Tibial nerve (tissue), 4 donors: ENCODE data around the gene PAEP. TPM values are rescaled to one million over a fixed set of nuclear protein-coding genes. Genes with fewer than 3 reads are reported as not detected.

Source experiments
- DNase-seq, 2 donors: peaks; one replicate each; pipeline ENCODE4 v3.0.0-alpha.2; 2019; ENCODE audit warnings: low spot score in 2 of 2
- H3K27ac ChIP-seq, 4 donors: fragments of 200-600 bp; sonication (generic) in 3 of 4; one replicate each; pipeline ENCODE4 v1.5.1; 2017 to 2019; ENCODE audit warnings: mild to moderate bottlenecking in 1 of 4
- H3K27me3 ChIP-seq, 2 donors: fragments of 200-600 bp; sonication (generic) in 1 of 2; one replicate each; pipeline versions ENCODE4 v1.5.1 to v1.6.0; 2017 to 2019
- H3K36me3 ChIP-seq, 3 donors: fragments of 200-600 bp; sonication (generic); one replicate each; pipeline ENCODE4 v1.5.1; 2018 to 2019
- H3K4me1 ChIP-seq, 4 donors: fragments of 200-600 bp; sonication (generic) in 3 of 4; one replicate each; pipeline ENCODE4 v1.5.1; 2017 to 2019
- H3K4me3 ChIP-seq, 4 donors: fragments of 200-600 bp; sonication (generic) in 3 of 4; one replicate each; pipeline ENCODE4 v1.5.1; 2017 to 2019; ENCODE audit warnings: mild to moderate bottlenecking in 1 of 4, moderate library complexity in 1 of 4
- H3K9me3 ChIP-seq, 4 donors: fragments of 200-600 bp; sonication (generic) in 3 of 4; one replicate each; pipeline ENCODE4 v1.5.1; 2017 to 2019
- CTCF ChIP-seq, 5 experiments: fragments of 200-600 bp in 3 of 5; fragments of 450-650 bp in 2 of 5; sonication (generic) in 3 of 5; IDR thresholded peaks; one replicate each; pipeline ENCODE4 v1.5.1; 2016 to 2019; ENCODE audit warnings: antibody characterized with exemption in 5 of 5, mild to moderate bottlenecking in 3 of 5, moderate library complexity in 2 of 5
- EP300 ChIP-seq, 2 donors: sonication (generic); formaldehyde crosslinking; IDR thresholded peaks; one replicate each; pipeline ENCODE4 v1.6.1; 2017; ENCODE audit warnings: antibody characterized with exemption in 2 of 2, mild to moderate bottlenecking in 1 of 2
- POLR2A ChIP-seq, 2 donors: fragments of 450-650 bp; IDR thresholded peaks; one replicate each; pipeline ENCODE4 v1.6.1; 2017; ENCODE audit warnings: antibody characterized with exemption in 2 of 2, mild to moderate bottlenecking in 2 of 2, moderate library complexity in 2 of 2
- WGBS, 2 donors: methylation state at CpG; one replicate each; pipeline ENCODE4 v1.1.5; 2018; 5-methylcytosine and 5-hydroxymethylcytosine counted together
- total RNA-seq, 4 donors: library from RNA; depleted of rRNA; stranded (reverse); fragments of >200 nt; gene quantifications; one replicate each; pipeline ENCODE4 v1.1.0, GENCODE V29; 2016

Gene PAEP
- total RNA-seq, 4 donors from 2014 or later = not detected

DNA sequence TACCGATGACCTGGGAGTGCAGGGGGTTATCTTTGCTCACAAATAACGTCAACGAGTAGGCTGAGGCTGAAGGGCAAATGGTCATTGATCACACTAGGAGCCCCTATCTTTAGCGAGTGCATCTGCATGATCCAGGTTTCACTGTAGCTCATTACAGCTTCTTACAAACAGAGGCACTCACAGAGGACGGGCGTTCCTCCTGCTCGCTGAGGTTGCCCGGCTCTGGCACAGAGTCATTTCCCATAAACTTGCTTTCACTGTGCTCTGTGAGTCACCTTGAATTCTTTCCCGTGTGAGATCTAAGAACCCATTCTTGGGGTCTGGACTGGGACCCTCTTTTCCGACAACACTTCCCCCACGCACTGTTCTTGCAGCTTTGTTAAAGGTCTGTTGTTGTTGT, 1.9 kb upstream of the PAEP start:
- Histone ChIP-seq H3K9me3 (peaks cover 0 to 44% (median 0%) of the 10 kb centered on the region in 4 donors), H3K4me1 (no peaks in the 10 kb centered on the region), H3K27ac (no peak overlapping the region), H3K27me3 (no peaks in the 10 kb centered on the region), H3K4me3 (no peak overlapping the region), H3K36me3 (no peaks in the 10 kb centered on the region)
- no peak for DNase-seq
- WGBS, 2 donors = 65 to 76% methylated on average over 10 to 11 of the region's 11 CpGs
- no peak for TF ChIP-seq EP300 (IDR thresholded peaks at IDR 0.05)
- TF ChIP-seq POLR2A (IDR thresholded peaks at IDR 0.05) = no peak
- TF ChIP-seq CTCF (IDR thresholded peaks at IDR 0.05) = no peak

GRCh38 chr9:135562235-135562745, 734 bp downstream of the PAEP start:
- no peaks in the 10 kb centered on the region for H3K36me3 ChIP-seq
- H3K4me3 ChIP-seq = no peak overlapping the region
- TF ChIP-seq EP300 (IDR thresholded peaks at IDR 0.05) (no peak), CTCF (IDR thresholded peaks at IDR 0.05) (no peak), POLR2A (IDR thresholded peaks at IDR 0.05) (no peak)
- no peaks in the 10 kb centered on the region for H3K4me1 ChIP-seq
- WGBS, 2 donors = 82 to 88% methylated on average over 9 to 17 of the region's 17 CpGs
- H3K27me3 ChIP-seq = no peaks in the 10 kb centered on the region
- H3K27ac ChIP-seq = no peak overlapping the region
- H3K9me3 ChIP-seq = peaks cover 0 to 23% (median 0%) of the 10 kb centered on the region in 4 donors
- no peak for DNase-seq

- Histone ChIP-seq H3K4me1 (no peaks in the 10 kb centered on the region), H3K36me3 (no peaks in the 10 kb centered on the region), H3K9me3 (peaks cover 0 to 15% (median 0%) of the 10 kb centered on the region in 4 donors), H3K27ac (no peak overlapping the region), H3K4me3 (no peak overlapping the region), H3K27me3 (no peaks in the 10 kb centered on the region)
- DNase-seq = no peak
- 71 to 88% methylated on average over 1 of the region's 1 CpG for WGBS, 2 donors
- TF ChIP-seq POLR2A (IDR thresholded peaks at IDR 0.05) = no peak
- no peak for TF ChIP-seq CTCF (IDR thresholded peaks at IDR 0.05)
- no peak for TF ChIP-seq EP300 (IDR thresholded peaks at IDR 0.05)
Observed at GRCh38 chr9:135563039-135563476, 1.5 kb downstream of the PAEP start.

DNA sequence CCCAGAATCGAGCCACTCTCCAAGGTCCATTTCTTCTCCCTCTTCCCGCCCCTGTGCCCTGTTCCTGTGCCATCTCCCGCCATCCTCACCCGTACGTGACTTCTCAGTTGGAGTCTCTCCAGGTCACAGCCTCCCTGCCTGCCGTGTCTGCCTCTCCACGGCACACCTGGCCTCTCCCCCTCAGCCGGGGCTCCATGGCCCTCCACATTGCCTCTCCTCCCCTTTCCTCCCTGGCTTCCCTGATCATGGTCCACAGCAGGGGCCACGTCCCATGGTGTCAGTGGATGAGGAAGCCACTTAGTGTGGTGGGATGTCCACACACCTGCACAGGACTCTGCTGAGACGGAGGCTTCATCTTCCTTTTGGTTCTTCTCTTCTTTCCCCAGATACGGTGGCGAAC, 2.3 kb downstream of the PAEP start:
- TF ChIP-seq POLR2A (IDR thresholded peaks at IDR 0.05) (no peak), CTCF (IDR thresholded peaks at IDR 0.05) (no peak), EP300 (IDR thresholded peaks at IDR 0.05) (no peak)
- Histone ChIP-seq H3K4me1 (no peaks in the 10 kb centered on the region), H3K36me3 (no peaks in the 10 kb centered on the region), H3K27ac (no peak overlapping the region), H3K4me3 (no peak overlapping the region), H3K27me3 (no peaks in the 10 kb centered on the region), H3K9me3 (peaks cover 0 to 16% (median 0%) of the 10 kb centered on the region in 4 donors)
- no peak for DNase-seq
- WGBS, 2 donors = 78 to 84% methylated on average over 12 of the region's 12 CpGs

DNA sequence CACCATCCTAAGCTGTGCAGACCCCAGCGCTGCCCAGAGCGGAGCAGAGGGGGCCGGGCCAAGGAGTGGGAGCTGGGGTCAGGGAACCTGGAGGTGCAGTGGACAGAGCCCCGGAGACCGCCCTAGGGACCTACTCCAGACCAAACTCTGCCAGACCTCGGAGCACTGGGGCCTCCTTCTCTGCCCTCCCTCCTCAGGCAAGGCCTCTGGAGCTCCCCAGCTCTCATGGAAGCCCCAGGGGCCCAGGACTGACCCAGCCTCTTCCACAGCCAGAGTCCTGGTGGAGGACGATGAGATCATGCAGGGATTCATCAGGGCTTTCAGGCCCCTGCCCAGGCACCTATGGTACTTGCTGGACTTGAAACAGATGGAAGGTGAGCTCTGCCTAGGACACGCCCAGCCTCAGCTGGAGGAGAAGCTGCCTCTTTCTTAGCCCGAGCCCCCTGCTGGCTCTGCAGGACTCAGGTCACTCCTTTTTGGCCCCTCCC, 3.6 kb downstream of the PAEP start:
- Histone ChIP-seq H3K9me3 (peaks cover 0 to 23% (median 0%) of the 10 kb centered on the region in 4 donors), H3K4me3 (no peak overlapping the region), H3K36me3 (no peaks in the 10 kb centered on the region), H3K27ac (no peak overlapping the region), H3K4me1 (no peaks in the 10 kb centered on the region), H3K27me3 (no peaks in the 10 kb centered on the region)
- TF ChIP-seq POLR2A (IDR thresholded peaks at IDR 0.05) = no peak
- TF ChIP-seq EP300 (IDR thresholded peaks at IDR 0.05) = no peak
- no peak for TF ChIP-seq CTCF (IDR thresholded peaks at IDR 0.05)
- 79% methylated on average over 6 to 8 of the region's 9 CpGs for WGBS, 2 donors
- DNase-seq = no peak
